ENCODE data around the gene LOXL3. TPM values are rescaled to one million over a fixed set of nuclear protein-coding genes. Genes with fewer than 3 reads are reported as not detected.

LOXL3 gene
- polyA plus RNA-seq, 1 donor (not counting 4 experiments of a cell fraction or from before 2014, with no cell fraction given) = 0.21 TPM

DNA sequence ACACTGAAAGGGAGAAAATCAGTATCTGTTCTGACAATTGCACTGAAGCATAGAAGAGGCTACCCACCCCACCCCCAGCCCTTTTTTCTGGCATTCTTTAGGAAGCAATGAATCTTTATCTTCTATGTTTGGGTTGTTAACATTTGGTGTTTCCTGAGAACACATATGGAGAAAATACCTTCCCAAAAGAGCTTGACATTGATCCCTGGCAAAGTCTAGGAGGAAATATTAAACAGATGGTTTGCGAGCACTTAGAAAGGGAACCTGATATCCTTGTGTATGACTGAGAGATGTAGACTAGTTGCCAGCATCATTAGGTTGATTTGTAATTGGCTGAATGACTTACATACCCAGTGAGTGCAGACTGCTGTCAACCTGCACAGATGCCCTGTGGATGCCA lies 43.7 kb upstream of the LOXL3 start:
- Histone ChIP-seq H3K36me3 (ENCODE audit: control insufficient read depth in 2 of 2, extremely low read depth in 1 of 2, insufficient read depth in 2 of 2, low read length in 2 of 2) (no peaks in the 10 kb centered on the region), H3K4me3 (ENCODE audit: control insufficient read depth in 2 of 3, extremely low read depth in 1 of 3, insufficient read depth in 2 of 3, low read depth in 1 of 3, low read length in 3 of 3) (no peak overlapping the region), H3K4me1 (ENCODE audit: control insufficient read depth, extremely low read depth, insufficient read depth, low read length) (peaks cover 2% of the 10 kb centered on the region), H3K4me2 (ENCODE audit: control insufficient read depth, extremely low read depth, insufficient read depth, low read depth, low read length) (no peak overlapping the region), H3K9ac (ENCODE audit: control insufficient read depth, extremely low read depth, insufficient read depth, low read length) (no peak overlapping the region), H3K9me1 (ENCODE audit: control insufficient read depth, extremely low read depth, insufficient read depth, low read length) (no peaks in the 10 kb centered on the region), H3K9me3 (ENCODE audit: control insufficient read depth, low read depth, low read length) (no peaks in the 10 kb centered on the region), H3K27ac (ENCODE audit: control insufficient read depth, insufficient read depth, low read length) (no peak overlapping the region), H2AFZ (ENCODE audit: control insufficient read depth, low read length) (no peak overlapping the region), H3K79me2 (ENCODE audit: control insufficient read depth, insufficient read depth, low read length) (no peaks in the 10 kb centered on the region), H4K20me1 (ENCODE audit: control insufficient read depth, extremely low read depth, insufficient read depth, low read length) (no peaks in the 10 kb centered on the region), H3K27me3 (ENCODE audit: control insufficient read depth, extremely low read depth, insufficient read depth, low read length) (no peaks in the 10 kb centered on the region)
- TF ChIP-seq, protein P1, sequence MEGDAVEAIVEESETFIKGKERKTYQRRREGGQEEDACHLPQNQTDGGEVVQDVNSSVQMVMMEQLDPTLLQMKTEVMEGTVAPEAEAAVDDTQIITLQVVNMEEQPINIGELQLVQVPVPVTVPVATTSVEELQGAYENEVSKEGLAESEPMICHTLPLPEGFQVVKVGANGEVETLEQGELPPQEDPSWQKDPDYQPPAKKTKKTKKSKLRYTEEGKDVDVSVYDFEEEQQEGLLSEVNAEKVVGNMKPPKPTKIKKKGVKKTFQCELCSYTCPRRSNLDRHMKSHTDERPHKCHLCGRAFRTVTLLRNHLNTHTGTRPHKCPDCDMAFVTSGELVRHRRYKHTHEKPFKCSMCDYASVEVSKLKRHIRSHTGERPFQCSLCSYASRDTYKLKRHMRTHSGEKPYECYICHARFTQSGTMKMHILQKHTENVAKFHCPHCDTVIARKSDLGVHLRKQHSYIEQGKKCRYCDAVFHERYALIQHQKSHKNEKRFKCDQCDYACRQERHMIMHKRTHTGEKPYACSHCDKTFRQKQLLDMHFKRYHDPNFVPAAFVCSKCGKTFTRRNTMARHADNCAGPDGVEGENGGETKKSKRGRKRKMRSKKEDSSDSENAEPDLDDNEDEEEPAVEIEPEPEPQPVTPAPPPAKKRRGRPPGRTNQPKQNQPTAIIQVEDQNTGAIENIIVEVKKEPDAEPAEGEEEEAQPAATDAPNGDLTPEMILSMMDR (optimal IDR thresholded peaks at IDR 0.05 in 1 of 3, IDR thresholded peaks at IDR 0.05 in 1 of 3, conservative IDR thresholded peaks at IDR 0.05 in 1 of 3; ENCODE audit: extremely low read depth in 1 of 3, insufficient read depth in 2 of 3, low read length in 3 of 3) = no peak
- TF ChIP-seq EZH2 (IDR thresholded peaks at IDR 0.05; ENCODE audit: low read length) = no peak
- dilution Hi-C loops (cut with MboI; ENCODE audit: extremely low pct_ligation_motif_present, low sequenced_read_pairs) = no loop called here
- no peak for DNase-seq (ENCODE audit: low read depth, low spot score)
- no peak for FAIRE-seq

DNA sequence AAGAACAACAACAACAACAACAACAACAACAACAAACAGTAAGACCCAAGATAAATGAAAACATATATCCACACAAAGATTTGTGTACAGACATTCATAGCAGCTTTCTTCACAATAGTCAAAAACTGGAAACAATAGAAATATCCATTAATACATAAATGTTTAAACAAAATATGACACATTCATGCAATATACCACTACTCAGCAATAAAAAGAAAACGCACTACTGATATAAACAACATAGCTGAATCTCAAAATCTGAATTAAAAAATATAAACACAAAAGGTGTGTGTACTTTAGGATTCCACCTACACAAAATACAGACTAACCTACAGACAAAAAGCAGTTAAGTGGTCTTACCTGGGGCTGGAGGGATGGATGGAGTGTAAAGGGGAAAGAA lies 42.8 kb upstream of the LOXL3 start:
- H3K9me1 ChIP-seq (ENCODE audit: control insufficient read depth, extremely low read depth, insufficient read depth, low read length) = no peaks in the 10 kb centered on the region
- H3K9ac ChIP-seq (ENCODE audit: control insufficient read depth, extremely low read depth, insufficient read depth, low read length) = no peak overlapping the region
- no peak overlapping the region for H3K4me2 ChIP-seq (ENCODE audit: control insufficient read depth, extremely low read depth, insufficient read depth, low read depth, low read length)
- no peaks in the 10 kb centered on the region for H3K36me3 ChIP-seq (ENCODE audit: control insufficient read depth in 2 of 2, extremely low read depth in 1 of 2, insufficient read depth in 2 of 2, low read length in 2 of 2)
- FAIRE-seq = no peak
- no peak overlapping the region for H3K27ac ChIP-seq (ENCODE audit: control insufficient read depth, insufficient read depth, low read length)
- H3K27me3 ChIP-seq (ENCODE audit: control insufficient read depth, extremely low read depth, insufficient read depth, low read length) = no peaks in the 10 kb centered on the region
- dilution Hi-C loops (cut with MboI; ENCODE audit: extremely low pct_ligation_motif_present, low sequenced_read_pairs) = no loop called here
- no peak overlapping the region for H3K4me3 ChIP-seq (ENCODE audit: control insufficient read depth in 2 of 3, extremely low read depth in 1 of 3, insufficient read depth in 2 of 3, low read depth in 1 of 3, low read length in 3 of 3)
- no peak for DNase-seq (ENCODE audit: low read depth, low spot score)
- H2AFZ ChIP-seq (ENCODE audit: control insufficient read depth, low read length) = no peak overlapping the region
- TF ChIP-seq EZH2 (IDR thresholded peaks at IDR 0.05; ENCODE audit: low read length) = no peak
- TF ChIP-seq, protein P1 (optimal IDR thresholded peaks at IDR 0.05 in 1 of 3, IDR thresholded peaks at IDR 0.05 in 1 of 3, conservative IDR thresholded peaks at IDR 0.05 in 1 of 3; ENCODE audit: extremely low read depth in 1 of 3, insufficient read depth in 2 of 3, low read length in 3 of 3) = no peak
- H3K4me1 ChIP-seq (ENCODE audit: control insufficient read depth, extremely low read depth, insufficient read depth, low read length) = no peaks in the 10 kb centered on the region
- H3K79me2 ChIP-seq (ENCODE audit: control insufficient read depth, insufficient read depth, low read length) = no peaks in the 10 kb centered on the region
- no peaks in the 10 kb centered on the region for H4K20me1 ChIP-seq (ENCODE audit: control insufficient read depth, extremely low read depth, insufficient read depth, low read length)
- H3K9me3 ChIP-seq (ENCODE audit: control insufficient read depth, low read depth, low read length) = no peaks in the 10 kb centered on the region

Data from keratinocyte (primary cell).